Vagina (tissue), 2 donors: ENCODE results near the gene ZCCHC14.

Source experiments
- CTCF ChIP-seq, 3 experiments: fragments of 450-650 bp in 2 of 3; fragments of 200-600 bp in 1 of 3; sonication (generic) in 1 of 3; IDR thresholded peaks; one replicate each; pipeline ENCODE4 v1.5.1; 2017 to 2019; ENCODE audit warnings: antibody characterized with exemption in 3 of 3, mild to moderate bottlenecking in 2 of 3, moderate library complexity in 2 of 3
- POLR2A ChIP-seq, 2 donors: fragments of 450-650 bp; IDR thresholded peaks; one replicate each; pipeline ENCODE4 v1.6.1; 2017; ENCODE audit warnings: antibody characterized with exemption in 2 of 2, mild to moderate bottlenecking in 2 of 2, moderate library complexity in 2 of 2
- POLR2AphosphoS5 ChIP-seq, 2 donors: sonication (generic); formaldehyde crosslinking; IDR thresholded peaks; one replicate each; pipeline ENCODE4 v1.9.0; 2017; ENCODE audit warnings: antibody characterized with exemption in 2 of 2, mild to moderate bottlenecking in 2 of 2, low read depth in 1 of 2; ENCODE audit not compliant: insufficient read depth in 1 of 2

- TF ChIP-seq CTCF (IDR thresholded peaks at IDR 0.05) (no peak), POLR2A (IDR thresholded peaks at IDR 0.05) (no peak), POLR2AphosphoS5 (IDR thresholded peaks at IDR 0.05; ENCODE audit: insufficient read depth in 1 of 2, low read depth in 1 of 2) (no peak)
These were observed 44.0 kb downstream of the ZCCHC14 start for GRCh38 chr16:87448866-87449265.
